Esophagus muscularis mucosa (tissue), 4 donors: ENCODE results near the gene STEAP4. TPM values are rescaled to one million over a fixed set of nuclear protein-coding genes. Genes with fewer than 3 reads are reported as not detected.

Experiments used
- DNase-seq: peaks from one replicate; pipeline ENCODE4 v3.0.0-alpha.2; 2017; ENCODE audit errors: extremely low spot score
- H3K27ac ChIP-seq, 4 donors: fragments of 200-600 bp; sonication (generic); replicated peaks in 1 of 4; 1 replicate in 3 of 4; 2 replicates in 1 of 4; pipeline ENCODE4 v1.5.1; 2016 to 2019; ENCODE audit warnings: mild to moderate bottlenecking in 1 of 4
- H3K27me3 ChIP-seq, 4 donors: fragments of 200-600 bp; sonication (generic); one replicate each; pipeline versions ENCODE4 v1.5.1 to v1.6.0; 2016 to 2019
- H3K36me3 ChIP-seq, 4 donors: fragments of 200-600 bp; sonication (generic); one replicate each; pipeline ENCODE4 v1.5.1; 2016 to 2019
- H3K4me1 ChIP-seq, 4 donors: fragments of 200-600 bp; sonication (generic); one replicate each; pipeline ENCODE4 v1.5.1; 2016 to 2019
- H3K4me3 ChIP-seq, 4 donors: fragments of 200-600 bp; sonication (generic); 1 replicate in 2 of 4; 2 replicates in 2 of 4; pipeline ENCODE4 v1.5.1; 2016 to 2019; ENCODE audit warnings: mild to moderate bottlenecking in 4 of 4, moderate library complexity in 1 of 4
- H3K9me3 ChIP-seq, 4 donors: fragments of 200-600 bp; sonication (generic); 1 replicate in 3 of 4; 2 replicates in 1 of 4; pipeline ENCODE4 v1.5.1; 2016 to 2019
- EP300 ChIP-seq: sonication (generic); formaldehyde crosslinking; IDR thresholded peaks from one replicate; pipeline ENCODE4 v1.6.1; 2017; ENCODE audit warnings: antibody characterized with exemption
- POLR2A ChIP-seq: fragments of 450-650 bp; IDR thresholded peaks from one replicate; pipeline ENCODE4 v1.6.1; 2017; ENCODE audit warnings: antibody characterized with exemption, moderate library complexity, mild to moderate bottlenecking, low read depth
- POLR2AphosphoS5 ChIP-seq, 2 donors: sonication (generic); formaldehyde crosslinking; IDR thresholded peaks; one replicate each; pipeline ENCODE4 v1.6.1; 2017; ENCODE audit warnings: antibody characterized with exemption in 2 of 2
- WGBS: methylation state at CpG from one replicate; pipeline ENCODE4 v1.1.5; 2018; 5-methylcytosine and 5-hydroxymethylcytosine counted together
- intact Hi-C: fragments of 100-400 bp; cut with DNase I; formaldehyde crosslinking; loops from one replicate; pipeline ENCODE4 v1.15.1; 2023
- total RNA-seq, 4 donors: library from RNA; depleted of rRNA; stranded (reverse); fragments of >200 nt; gene quantifications; one replicate each; pipeline versions ENCODE4 v1.1.0 to v1.2.1, GENCODE V29; 2016
- TF ChIP-seq, protein P1 (sequence below), 3 experiments: fragments of 200-600 bp in 2 of 3; fragments of 450-650 bp in 1 of 3; sonication (generic) in 2 of 3; IDR thresholded peaks; one replicate each; pipeline ENCODE4 v1.5.1; 2017 to 2019; ENCODE audit warnings: antibody characterized with exemption in 3 of 3, mild to moderate bottlenecking in 2 of 3, moderate library complexity in 1 of 3

The STEAP4 gene
- total RNA-seq, 4 donors from 2014 or later = 21.6 to 72.4 (median 56.6) TPM

DNA sequence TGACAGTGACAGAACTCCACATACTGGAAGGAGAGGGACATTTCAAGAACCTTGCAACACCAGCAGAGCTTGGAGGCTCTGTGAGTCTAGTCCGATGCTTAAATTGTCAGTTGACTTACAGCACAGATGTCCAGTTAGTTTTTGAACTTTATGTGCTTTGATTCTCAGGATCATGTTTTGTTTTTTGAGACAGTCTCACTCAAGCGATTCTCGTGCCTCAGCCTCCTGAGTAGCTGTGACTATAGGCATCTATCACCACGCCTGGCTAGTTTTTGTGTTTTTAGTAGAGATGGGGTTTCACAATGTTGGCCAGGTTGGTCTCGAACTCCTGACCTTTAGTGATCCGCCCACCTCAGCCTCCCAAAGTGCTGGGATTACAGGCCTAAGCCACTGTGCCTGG, 31.8 kb upstream of the STEAP4 start:
- intact Hi-C loops = no loop called here

DNA sequence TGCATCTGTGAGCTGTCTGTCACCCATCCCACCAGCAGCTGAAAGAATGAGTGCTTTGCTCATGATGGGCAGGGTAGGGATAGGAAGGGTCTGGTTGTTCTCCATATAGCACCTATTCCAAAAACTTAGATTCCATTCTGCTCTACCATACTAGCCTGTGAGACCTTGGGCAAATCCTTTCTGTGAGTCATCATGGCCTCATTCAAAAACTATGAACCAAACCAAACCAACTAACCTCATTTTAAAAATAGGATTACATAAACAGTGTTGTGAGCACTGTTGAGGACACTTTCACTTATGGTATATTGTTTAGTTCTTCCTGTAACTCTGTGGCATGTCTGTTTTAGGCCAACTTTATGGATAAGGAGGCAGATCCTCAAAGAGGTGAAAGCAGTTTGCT, 30.9 kb upstream of the STEAP4 start:
- Histone ChIP-seq H3K36me3 (no peaks in the 10 kb centered on the region), H3K27ac (no peak overlapping the region), H3K4me3 (no peak overlapping the region), H3K27me3 (peaks cover 0 to 4% (median 0%) of the 10 kb centered on the region in 4 donors), H3K4me1 (no peaks in the 10 kb centered on the region), H3K9me3 (no peaks in the 10 kb centered on the region)
- intact Hi-C loops = no loop called here
- DNase-seq = no peak
- TF ChIP-seq EP300 (no peak), POLR2A (no peak), POLR2AphosphoS5 (IDR thresholded peaks at IDR 0.05) (no peak)
- TF ChIP-seq, protein P1, sequence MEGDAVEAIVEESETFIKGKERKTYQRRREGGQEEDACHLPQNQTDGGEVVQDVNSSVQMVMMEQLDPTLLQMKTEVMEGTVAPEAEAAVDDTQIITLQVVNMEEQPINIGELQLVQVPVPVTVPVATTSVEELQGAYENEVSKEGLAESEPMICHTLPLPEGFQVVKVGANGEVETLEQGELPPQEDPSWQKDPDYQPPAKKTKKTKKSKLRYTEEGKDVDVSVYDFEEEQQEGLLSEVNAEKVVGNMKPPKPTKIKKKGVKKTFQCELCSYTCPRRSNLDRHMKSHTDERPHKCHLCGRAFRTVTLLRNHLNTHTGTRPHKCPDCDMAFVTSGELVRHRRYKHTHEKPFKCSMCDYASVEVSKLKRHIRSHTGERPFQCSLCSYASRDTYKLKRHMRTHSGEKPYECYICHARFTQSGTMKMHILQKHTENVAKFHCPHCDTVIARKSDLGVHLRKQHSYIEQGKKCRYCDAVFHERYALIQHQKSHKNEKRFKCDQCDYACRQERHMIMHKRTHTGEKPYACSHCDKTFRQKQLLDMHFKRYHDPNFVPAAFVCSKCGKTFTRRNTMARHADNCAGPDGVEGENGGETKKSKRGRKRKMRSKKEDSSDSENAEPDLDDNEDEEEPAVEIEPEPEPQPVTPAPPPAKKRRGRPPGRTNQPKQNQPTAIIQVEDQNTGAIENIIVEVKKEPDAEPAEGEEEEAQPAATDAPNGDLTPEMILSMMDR (IDR thresholded peaks at IDR 0.05) = no peak

More for the DNA sequence above, 31.8 kb upstream of the STEAP4 start:
- DNase-seq = no peak
- no peaks in the 10 kb centered on the region for H3K9me3 ChIP-seq
- WGBS = 85% methylated on average over 4 of the region's 6 CpGs
- H3K27me3 ChIP-seq = peaks cover 0 to 4% (median 0%) of the 10 kb centered on the region in 4 donors
- no peaks in the 10 kb centered on the region for H3K4me1 ChIP-seq
- H3K4me3 ChIP-seq = no peak overlapping the region
- H3K36me3 ChIP-seq = no peaks in the 10 kb centered on the region
- H3K27ac ChIP-seq = peak overlapping the region in 1 of 4 donors; percentile 9
- TF ChIP-seq POLR2A (no peak), EP300 (no peak), POLR2AphosphoS5 (IDR thresholded peaks at IDR 0.05) (no peak)
- TF ChIP-seq, protein P1 (IDR thresholded peaks at IDR 0.05) = no peak

- intact Hi-C loops = no loop called here
- no peak for DNase-seq
- Histone ChIP-seq H3K36me3 (no peaks in the 10 kb centered on the region), H3K27ac (no peak overlapping the region), H3K4me3 (no peak overlapping the region), H3K4me1 (no peaks in the 10 kb centered on the region), H3K9me3 (no peaks in the 10 kb centered on the region), H3K27me3 (peaks cover 0 to 4% (median 0%) of the 10 kb centered on the region in 4 donors)
- TF ChIP-seq, protein P1 (IDR thresholded peaks at IDR 0.05) = no peak
- TF ChIP-seq EP300 = no peak
- TF ChIP-seq POLR2A = no peak
- TF ChIP-seq POLR2AphosphoS5 (IDR thresholded peaks at IDR 0.05) = no peak
Measured at GRCh38 chr7:88331322-88331721, 24.6 kb upstream of the STEAP4 start.

DNA sequence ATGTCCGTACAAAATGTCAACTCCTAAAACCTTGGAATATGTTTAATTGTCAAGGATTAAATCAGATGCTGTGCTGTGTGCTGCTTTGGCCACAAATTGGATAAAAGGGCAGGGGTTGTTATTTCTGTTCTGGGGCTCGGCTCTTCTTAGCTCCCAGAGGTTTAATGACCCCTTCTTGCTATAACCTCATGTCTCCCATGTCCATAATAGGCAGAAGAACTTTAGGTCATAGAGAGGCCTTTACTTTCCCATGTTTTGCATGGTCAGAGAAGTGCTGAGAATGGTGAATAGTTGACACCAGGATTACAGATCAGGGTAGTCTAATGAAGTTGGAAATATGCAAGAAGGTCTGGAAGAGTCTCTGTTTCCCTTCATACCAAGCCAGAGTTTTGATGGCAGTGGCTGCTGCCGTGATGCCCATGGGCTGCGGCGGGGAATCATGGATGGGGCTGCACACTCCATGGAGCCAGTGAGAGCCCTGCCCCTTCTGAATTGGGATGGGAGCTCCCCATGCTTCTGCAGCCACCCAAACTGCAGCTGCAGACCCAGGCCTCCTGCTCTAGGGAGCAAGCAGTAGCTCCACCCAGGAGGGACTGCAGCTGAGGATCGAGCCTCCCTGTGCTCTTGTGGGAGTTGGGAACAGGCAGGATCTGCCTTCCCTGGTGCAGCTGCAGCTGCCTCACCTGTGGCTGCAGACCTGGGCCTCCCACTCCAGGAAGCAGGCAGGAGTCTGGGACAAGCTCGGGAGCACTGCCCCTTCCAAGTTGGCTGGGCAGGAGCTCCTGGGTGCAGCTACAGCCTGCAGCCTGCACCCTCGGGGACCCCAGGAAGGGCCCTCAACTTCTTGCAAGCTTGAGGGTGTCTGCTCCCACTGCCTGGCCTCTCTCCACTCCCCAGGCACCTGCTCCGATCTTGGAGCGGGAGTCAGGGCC, 23.1 kb upstream of the STEAP4 start:
- no peaks in the 10 kb centered on the region for H3K27me3 ChIP-seq
- no peak for DNase-seq
- whole genome bisulfite sequencing = 85% methylated on average over 4 of the region's 10 CpGs
- no peaks in the 10 kb centered on the region for H3K36me3 ChIP-seq
- H3K9me3 ChIP-seq = no peaks in the 10 kb centered on the region
- H3K27ac ChIP-seq = peak overlapping the region in 2 of 4 donors; percentile 18 to 28
- intact Hi-C loops = no loop called here
- TF ChIP-seq POLR2AphosphoS5 (IDR thresholded peaks at IDR 0.05) (no peak), EP300 (no peak), POLR2A (no peak)
- TF ChIP-seq, protein P1 (IDR thresholded peaks at IDR 0.05) = no peak
- H3K4me3 ChIP-seq = no peak overlapping the region
- H3K4me1 ChIP-seq = no peaks in the 10 kb centered on the region
